HG03342 (cell line): ENCODE measurements around the gene TAGLN.
"Not testable (repeated sequence)": the region's sequence is repeated elsewhere in the genome, so short reads cannot be mapped to it uniquely, and the experiment has no call there.

Experiments
- ATAC-seq: cut with Tn5 transposase; IDR thresholded peaks from one replicate; pipeline ENCODE4 v1.9.1; 2021; ENCODE audit warnings: mild to moderate bottlenecking, moderate library complexity; ENCODE audit not compliant: unreplicated experiment

The TAGLN gene

DNA sequence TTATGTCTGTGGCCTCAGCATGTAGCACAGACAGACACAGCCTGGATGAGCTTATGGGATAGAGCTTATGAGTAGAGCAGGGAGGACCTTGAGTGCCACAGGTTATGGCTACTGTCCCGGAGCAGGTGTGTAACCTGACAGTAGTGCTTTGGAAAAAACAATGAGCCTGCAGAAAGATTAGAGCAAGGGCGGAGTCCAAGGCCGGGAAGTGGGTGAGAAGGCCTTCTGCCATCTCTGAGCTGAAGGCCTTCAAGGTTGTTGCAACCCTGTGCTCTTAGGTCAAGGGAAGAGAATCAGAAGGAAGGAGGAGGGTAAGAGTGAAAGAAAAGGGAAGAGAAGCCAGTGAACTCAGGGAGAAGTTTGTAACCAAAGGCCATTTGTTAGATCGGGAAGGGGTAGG is 3.9 kb upstream of the TAGLN start:
- ATAC-seq: no peak

DNA sequence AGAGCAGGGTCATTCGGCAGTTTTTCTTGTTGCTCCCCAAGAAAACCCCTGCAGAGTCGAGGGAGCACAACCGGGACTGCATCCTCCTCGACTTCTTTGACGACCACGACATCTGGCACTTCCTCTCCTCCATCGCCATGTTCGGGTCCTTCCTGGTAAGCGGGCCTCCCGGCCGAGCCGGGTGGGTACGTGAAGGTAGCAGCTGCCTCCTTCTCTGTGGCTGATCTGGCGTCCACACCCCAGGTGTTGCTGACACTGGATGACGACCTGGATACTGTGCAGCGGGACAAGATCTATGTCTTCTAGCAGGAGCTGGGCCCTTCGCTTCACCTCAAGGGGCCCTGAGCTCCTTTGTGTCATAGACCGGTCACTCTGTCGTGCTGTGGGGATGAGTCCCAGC is 3.4 kb upstream of the TAGLN start:
- no peak for ATAC-seq

DNA sequence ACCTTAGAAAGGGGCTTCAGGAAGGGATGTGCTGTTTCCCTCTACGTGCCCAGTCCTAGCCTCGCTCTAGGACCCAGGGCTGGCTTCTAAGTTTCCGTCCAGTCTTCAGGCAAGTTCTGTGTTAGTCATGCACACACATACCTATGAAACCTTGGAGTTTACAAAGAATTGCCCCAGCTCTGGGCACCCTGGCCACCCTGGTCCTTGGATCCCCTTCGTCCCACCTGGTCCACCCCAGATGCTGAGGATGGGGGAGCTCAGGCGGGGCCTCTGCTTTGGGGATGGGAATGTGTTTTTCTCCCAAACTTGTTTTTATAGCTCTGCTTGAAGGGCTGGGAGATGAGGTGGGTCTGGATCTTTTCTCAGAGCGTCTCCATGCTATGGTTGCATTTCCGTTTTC is 2.2 kb upstream of the TAGLN start:
- ATAC-seq: no peak

DNA sequence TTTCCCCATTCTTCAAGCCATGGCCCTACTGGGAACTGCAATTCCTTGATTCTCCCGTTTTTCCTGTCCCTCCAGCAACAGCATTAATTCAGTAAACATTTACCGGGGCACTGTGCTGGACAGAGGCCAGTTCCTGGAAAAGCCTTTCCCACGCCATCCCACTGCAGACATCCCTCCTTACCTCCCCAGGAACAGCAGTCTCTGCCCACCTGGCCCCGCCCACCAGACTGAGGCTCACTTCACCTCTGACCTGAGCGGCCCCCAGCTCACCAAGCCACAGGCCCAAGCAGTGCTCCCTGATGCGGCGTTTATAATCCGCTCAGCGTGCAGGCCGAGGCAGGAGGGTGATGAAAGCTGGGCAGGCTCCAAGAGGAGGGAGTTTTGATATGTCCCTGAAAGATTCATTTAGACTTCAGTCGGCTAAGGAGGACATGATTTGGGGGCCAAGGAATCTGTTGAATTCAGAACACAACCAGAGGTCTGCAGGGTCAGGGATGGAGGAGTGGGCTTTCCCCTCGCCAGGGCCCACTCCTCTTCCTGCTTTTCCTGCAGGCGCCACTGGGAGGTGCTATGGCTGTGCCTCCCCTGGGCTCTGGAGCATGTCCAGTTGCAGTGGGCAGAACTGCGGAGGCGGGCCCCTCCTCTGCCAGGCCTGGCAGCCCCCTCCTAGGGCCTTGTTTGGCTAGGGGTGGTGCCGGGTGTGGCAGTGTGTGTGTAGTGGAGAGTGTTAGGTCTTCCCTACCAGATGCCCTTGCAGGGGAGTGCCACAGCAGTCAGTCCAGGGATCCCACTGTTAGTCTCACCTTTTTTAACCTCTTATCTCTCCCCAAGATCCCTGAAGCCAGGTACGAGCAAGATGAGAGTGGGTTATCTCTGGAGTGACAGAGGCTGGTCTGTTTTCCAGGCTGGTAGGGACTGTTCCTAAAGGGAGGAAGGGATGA is 1.4 kb upstream of the TAGLN start:
- ATAC-seq: no peak

DNA sequence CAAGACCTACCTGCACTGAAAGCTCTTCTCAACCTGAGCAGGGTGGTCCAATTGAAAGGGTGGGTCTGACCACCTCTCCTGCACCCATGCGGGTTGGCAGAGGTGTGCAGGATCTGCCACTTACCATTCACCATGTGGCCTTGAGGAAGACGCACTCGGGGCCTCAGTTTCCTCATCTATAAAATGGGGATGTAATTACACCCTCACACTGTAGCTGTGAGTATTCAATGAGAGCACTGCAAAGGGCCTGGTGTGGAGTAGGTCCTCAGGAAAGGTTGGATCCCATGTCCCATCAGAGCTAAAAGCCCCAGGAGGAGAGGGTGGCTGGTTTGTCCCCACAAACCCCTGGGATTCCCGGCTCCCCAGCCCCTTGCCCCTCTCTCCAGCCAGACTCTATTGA is 557 bp upstream of the TAGLN start:
- no peak for ATAC-seq

DNA sequence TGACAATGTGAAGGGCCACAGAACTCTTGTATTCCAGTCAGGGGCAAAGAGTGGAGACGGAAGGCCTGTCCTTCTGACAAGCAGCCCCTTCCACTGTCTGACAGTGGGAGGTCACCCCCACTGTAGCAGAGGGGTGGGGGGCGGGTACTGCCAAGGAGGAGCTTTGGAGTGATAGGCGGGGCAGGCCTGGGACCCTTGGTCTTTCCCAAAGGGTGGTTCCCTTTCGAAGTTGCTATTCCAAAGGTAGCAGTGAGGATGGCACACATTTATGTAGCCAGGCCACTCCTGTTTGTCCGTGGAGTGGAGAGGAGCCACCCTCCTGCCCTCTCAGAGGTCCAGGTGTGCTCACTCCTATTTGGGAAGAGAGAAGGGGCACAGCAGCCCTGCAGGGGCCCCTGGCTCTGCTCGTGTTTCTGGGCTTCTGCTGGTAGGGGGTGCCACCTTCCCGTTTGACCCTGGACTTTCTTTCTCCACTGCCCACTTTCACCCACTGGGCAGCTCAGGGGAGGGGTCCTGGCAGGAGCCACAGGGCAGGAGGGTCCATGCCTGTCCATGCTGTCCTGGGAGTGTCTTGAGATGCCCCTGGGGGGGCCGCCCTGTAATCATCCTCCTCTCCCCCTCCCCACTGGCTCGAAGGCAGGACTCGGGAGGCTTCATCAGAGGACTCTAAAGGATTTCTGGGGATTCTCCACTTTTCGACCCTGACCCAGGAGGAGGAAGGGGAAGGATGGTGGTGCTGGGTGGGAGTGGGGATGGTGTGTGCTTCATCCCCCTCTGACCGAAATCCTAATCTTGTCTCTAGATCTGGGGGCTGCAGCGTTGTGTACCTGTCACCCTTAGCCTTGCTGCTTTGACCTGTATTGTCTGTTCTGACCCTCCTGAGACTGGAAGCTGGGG is 994 bp downstream of the TAGLN start:
- ATAC-seq: no peak

DNA sequence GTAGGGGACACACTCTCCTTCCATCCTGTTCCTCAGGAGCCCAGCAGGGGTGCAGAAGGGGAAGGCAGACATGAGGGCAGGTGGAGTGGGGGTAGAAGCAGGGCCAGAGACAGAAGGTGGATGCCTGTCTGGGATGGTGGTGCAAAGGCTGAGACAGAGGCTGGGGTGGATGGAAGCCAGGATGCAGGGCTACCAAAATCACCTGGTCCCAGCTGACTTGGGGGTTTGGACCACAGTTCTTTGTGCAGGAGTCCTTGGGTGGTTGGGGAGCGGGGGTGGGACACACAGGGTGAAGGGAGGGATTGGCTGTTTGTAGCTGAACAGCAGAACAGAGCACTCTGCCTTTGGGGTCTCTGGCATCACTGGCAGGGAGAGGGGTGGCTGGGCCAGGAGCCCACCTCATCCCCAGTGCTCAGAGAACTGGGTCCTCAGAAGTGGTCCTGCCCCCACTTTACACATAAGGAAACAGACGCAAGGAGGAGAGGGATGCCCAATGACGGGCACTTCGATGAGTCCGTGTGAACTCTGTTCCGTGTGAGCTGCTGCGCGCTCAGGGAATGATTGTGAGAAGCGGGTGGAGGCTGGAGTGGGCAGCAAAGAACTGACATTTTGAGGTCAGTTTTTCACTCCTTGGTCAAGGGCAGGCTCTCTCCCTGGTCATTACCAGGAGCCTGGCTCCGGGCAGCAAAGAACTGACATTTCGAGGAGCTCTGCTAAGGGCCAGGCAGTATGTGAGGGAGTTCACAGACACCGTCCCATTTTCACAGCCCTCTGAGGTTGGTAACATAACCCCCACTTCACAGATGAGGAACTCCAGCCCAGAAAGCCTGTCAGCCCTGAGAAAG is 1.9 kb downstream of the TAGLN start:
- no peak for ATAC-seq

DNA sequence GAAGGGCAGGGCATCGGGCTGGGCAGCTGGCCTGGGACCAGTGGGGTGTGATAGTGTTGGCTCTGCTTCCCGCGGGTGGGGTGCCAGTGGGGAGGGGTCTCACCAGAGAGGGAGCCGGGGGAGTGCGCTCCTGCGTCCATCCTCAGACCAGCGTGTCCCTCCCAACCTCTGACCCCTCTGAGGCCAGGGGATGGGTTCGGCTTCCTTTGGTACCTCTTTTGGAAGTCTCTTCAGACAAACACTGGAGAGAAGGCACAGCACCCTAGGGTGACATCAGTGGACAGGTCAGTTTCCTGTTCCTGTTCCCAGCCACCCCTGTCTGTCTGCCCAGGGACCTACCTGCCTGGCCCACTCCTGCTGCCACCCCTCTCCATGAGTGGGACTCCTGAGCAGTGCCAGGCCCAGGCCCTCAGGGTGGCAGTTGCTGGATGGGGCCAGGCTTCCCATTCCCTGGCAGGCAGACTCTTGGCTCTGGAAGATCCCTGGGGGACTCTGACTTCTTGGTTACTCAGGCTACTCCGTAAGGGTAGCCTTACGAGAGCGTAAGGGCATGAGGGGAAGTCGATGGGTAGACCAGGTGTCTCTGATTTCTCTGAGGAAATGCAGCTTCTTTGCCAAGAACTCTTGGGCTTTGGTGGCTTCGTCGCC is 2.6 kb downstream of the TAGLN start:
- no peak for ATAC-seq

DNA sequence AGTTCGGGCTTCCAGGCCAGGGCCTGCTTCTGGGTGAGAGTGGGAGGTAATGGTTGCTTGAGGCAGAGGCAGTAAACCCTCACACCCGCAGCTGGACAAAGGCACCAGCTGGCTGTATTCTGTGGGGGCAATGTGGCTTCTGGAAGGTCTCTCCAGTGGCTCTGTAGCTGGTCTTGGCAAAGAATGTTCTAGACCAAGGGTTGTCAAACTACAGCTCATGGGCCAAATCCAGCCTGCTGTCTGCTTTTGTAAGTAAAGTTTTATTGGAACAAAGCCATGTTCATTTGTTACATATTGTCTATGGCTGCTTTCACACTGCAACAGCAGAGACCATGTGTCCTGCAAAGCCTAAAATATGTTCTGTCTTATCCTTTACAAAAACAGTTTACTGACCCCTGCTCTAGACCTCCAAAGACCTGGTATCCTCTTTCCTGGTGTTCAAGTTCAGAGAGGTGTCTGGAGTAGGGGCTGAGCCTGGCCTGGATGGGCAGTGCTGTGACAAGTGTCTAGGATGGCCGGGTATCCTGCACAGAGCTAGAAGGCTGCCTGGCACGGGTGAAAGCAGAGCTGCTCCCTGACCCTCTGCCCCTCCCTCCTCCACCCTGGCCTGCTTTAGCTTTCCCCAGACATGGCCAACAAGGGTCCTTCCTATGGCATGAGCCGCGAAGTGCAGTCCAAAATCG is 3.4 kb downstream of the TAGLN start:
- no peak for ATAC-seq

DNA sequence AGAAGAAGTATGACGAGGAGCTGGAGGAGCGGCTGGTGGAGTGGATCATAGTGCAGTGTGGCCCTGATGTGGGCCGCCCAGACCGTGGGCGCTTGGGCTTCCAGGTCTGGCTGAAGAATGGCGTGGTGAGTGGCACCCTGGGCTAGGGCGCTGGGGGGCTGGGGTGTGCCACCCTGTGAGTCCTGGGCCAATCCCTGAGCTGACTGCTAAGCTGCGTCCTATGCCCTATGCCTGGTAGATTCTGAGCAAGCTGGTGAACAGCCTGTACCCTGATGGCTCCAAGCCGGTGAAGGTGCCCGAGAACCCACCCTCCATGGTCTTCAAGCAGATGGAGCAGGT is 3.9 kb downstream of the TAGLN start:
- ATAC-seq: no peak

DNA sequence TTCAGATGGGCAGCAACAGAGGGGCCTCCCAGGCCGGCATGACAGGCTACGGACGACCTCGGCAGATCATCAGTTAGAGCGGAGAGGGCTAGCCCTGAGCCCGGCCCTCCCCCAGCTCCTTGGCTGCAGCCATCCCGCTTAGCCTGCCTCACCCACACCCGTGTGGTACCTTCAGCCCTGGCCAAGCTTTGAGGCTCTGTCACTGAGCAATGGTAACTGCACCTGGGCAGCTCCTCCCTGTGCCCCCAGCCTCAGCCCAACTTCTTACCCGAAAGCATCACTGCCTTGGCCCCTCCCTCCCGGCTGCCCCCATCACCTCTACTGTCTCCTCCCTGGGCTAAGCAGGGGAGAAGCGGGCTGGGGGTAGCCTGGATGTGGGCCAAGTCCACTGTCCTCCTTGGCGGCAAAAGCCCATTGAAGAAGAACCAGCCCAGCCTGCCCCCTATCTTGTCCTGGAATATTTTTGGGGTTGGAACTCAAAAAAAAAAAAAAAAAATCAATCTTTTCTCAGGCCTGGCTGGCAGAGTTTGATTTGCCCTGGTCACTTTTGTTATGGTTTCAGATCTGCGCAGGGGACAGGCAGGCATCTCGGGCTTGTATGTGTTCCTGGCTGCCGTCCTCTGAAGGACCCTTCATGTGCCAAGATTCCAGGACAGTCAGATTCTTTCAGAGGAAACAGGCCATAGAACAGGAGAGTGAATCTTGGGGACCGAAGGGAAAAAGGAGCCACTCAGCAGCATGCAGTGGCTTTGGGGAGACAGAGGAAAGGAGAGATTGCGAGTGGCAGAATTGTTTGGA is 5.3 kb downstream of the TAGLN start:
- no peak for ATAC-seq

DNA sequence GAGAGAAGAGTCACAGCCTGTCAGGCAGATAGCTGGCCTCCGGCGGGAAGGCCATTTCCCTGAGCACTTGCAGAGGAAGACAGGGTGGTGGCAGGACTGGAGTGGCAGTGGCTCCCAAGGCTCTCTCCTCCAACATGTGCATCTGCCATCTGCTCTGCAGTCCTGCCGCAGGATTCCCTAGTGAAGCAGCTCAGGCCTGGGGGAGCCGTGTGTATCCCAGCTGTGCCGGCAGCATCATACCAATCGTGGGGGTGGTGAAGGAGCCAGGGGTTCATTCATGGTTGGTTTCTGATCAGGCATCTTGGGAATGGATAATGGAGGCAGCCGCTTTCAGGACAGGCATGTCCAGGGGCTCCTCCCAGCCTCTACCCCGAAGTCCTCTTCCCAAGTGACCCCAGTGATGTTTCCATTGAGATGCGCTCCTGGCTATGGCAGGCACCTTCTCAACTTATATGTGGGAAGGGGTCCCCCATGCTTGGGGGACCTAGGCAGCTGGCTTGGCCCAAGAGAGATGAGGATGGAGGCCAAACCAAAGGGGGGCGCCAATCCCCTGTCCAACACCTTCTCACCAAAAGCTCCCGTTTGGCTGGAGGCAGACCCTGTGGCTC is 6.1 kb downstream of the TAGLN start:
- no peak for ATAC-seq

DNA sequence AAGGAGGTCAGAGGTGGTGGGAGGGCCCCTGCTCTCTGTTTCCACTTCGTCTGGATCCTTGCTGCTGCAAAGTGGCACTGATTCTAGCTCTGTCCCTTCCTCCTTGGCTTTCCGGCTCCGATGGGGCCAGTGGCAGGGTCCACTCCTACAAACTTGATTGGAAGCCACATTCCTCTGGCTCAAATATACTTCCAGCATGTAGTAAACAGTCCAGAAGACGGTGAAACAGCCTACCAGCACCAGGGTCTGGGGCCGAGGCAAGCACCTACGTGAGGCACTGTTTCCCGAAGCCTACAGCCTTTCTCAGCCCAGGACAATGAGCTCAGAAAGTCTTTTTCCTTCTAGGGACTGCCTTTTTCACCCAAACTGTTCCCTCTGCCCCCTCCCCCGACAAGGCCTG is 6.9 kb downstream of the TAGLN start:
- not testable (repeated sequence) for ATAC-seq

DNA sequence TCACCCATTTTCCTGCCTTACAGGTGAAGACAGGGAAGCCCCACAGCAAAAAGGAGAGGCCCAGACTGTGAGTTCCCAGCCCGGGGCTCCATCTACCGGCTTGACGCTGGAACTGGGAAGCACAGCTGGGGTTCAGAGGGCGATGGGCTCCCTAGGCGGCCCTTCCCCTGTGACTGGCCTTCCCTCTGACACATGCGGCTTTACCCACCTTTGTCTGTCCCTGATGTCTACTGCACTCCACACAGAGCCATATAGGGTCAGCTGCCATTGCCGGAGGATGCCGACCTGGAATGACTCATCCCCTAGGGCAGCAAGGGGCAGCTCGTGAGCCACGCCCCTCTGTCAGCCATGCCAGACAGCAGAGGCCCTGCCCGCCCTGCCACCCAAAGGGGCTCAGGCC is 7.7 kb downstream of the TAGLN start:
- not testable (repeated sequence) for ATAC-seq

DNA sequence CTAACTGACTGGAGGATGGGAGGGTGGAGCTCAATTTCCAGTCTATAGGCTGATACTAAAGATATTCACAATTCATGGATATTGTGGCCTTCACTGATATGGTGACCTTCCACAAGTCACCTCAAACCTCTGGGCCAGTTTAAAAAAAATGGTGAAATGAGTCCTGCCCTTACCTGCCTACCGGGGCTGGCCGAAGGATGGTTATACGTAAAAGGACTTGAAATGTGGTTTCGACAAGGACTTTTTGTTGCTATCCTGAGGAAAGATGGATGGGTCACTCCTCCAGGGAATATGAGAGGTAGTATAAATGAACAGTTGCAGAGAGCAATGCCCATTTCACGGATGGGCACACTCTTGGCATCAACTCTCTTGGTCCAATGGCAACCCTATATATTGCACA is 8.3 kb downstream of the TAGLN start:
- not testable (repeated sequence) for ATAC-seq

DNA sequence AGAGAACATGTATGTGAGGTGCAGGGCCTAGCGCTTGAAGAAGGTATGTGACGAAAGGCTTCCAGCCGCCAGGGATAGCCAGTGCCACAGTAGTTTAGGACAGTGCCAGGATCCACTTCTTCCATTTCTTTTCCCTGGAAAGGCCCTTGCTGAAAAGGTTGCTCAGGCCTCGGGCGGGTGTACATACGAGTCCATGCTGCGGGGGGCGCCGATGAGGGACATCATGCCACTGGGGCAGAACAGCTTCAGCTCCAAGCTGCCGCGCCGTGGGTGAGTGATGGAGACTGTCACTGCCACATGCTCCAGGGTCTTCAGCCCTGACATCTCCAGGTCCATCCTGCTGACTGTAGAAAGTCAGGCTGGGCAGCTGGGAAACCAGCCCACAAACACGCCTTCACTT is 9.5 kb downstream of the TAGLN start:
- ATAC-seq: not testable (repeated sequence)

DNA sequence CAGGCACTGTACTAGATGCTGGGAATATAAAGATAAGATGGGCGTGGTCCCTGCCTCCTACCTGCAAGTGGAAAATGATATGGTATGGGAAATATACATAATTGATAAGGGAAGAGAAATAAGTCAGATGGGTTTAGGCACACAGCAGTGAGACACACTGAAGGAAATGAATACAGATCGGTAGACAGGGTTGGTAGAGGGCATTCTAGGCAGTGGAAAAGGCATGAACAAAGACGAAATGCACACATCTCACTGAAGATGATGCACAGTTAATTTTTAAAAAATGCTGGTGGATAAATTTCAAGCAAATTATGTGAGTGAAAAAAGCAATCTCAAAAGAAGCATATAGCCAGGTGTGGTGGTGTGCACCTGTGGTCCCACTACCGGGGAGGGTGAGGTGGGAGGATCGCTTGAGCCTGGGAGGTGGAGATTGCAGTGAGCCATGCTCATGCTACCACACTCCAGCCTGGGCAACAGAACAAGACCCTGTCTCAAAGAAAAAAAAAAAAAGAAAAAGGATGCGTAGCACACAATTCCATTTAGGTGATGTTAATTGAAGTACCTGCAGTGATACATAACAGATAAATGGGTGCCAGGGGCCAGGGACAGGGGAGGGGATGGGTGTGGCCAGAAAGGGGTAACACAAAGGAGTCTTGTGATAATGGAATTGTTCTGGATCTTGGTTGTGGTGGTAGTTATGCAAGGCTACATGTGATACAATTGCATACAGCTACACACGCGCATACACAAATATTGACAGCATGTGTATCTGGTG is 10.4 kb downstream of the TAGLN start:
- ATAC-seq: not testable (repeated sequence)

DNA sequence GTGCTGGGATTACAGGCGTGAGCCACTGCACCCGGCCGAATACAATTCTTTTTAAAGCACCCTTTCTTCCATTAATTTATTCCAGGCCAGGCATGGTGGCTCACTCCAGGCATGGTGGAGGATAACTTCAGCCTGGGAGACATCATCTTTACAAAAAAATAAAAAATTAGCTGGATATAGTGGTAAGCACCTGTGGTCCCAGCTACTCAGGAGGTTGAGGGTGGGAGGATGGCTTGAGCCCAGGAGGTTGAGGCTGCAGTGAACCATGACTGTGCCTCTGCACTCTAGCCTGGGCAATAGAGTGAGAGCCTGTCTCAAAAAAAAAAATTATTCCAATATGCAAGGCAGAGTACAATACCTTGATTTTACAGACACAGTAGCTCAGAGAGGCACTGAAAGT is 11.4 kb downstream of the TAGLN start:
- no peak for ATAC-seq
